Epithelial cell of esophagus (primary cell): ENCODE results near the gene ZNF831.

Experiments
- DNase-seq: peaks from one replicate; pipeline ENCODE4 v3.0.0; 2010; ENCODE audit warnings: low read depth
- H3K4me3 ChIP-seq: 2 replicates; pipeline ENCODE4 v1.5.1; 2011; ENCODE audit warnings: mild to moderate bottlenecking, low read length, control low read depth
- TF ChIP-seq, protein P1 (sequence below): IDR thresholded peaks from 2 replicates; pipeline ENCODE4 v1.5.1; 2011; ENCODE audit warnings: low read depth, mild to moderate bottlenecking, low read length, control low read depth, inconsistent platforms; ENCODE audit not compliant: insufficient read depth; ENCODE audit errors: missing control alignments

ZNF831 gene

DNA sequence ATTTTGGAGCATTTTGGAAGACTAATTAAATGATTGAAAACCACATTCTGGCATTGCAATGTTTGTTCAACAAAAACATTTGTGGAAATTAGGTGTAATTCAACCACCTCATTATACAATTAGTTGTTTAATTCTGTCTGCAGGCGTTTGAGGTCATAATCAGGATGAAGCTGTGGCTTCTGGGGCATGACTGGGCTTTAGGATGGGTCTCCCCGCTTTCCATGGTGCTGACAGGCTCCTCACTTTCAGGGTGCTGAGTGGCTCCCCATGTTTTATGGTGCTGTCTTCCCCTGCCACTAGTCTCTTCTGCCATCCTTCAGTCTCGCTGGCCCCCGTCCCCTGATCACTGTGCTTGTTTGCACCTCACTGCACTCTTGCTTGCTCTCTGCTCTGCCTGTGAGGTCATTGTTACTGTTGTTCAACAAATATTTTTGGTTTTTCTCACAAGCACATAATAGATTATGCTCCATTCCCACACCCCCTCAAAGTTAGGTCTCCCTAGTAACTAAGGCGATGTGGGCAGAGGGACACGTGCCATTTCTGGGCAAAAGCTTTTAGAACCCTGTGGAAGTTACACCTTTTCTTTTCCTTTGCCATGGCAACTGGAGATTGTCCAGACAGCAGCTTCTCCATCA lies 25.4 kb upstream of the ZNF831 start:
- DNase-seq, result no peak
- H3K4me3 ChIP-seq, result no peak overlapping the region

DNA sequence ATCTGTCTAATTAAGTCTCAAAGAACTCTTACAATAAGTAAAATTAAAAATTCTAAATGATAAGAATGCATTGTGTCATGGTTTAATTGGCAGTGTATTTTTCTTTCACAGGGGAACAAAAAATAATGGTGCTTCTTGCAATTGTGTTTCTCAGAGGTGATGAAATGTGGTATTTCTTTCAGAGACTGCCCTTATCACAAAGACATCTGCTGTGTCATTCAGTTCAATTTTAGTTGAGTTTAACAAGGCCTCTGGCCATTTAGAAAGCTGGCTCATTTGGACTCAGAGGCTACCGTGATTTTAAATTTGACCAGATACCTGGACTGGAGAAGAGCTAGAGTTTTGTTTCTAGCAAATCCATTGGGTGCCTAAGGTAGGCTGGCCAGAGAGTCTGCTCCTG lies 23.6 kb upstream of the ZNF831 start:
- H3K4me3 ChIP-seq, result no peak overlapping the region
- TF ChIP-seq, protein P1, sequence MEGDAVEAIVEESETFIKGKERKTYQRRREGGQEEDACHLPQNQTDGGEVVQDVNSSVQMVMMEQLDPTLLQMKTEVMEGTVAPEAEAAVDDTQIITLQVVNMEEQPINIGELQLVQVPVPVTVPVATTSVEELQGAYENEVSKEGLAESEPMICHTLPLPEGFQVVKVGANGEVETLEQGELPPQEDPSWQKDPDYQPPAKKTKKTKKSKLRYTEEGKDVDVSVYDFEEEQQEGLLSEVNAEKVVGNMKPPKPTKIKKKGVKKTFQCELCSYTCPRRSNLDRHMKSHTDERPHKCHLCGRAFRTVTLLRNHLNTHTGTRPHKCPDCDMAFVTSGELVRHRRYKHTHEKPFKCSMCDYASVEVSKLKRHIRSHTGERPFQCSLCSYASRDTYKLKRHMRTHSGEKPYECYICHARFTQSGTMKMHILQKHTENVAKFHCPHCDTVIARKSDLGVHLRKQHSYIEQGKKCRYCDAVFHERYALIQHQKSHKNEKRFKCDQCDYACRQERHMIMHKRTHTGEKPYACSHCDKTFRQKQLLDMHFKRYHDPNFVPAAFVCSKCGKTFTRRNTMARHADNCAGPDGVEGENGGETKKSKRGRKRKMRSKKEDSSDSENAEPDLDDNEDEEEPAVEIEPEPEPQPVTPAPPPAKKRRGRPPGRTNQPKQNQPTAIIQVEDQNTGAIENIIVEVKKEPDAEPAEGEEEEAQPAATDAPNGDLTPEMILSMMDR, result no peak
- no peak for DNase-seq

More for the DNA sequence above, 25.4 kb upstream of the ZNF831 start:
- TF ChIP-seq, protein P1, result no peak

GRCh38 chr20:59141818-59142581 lies 21.6 kb upstream of the ZNF831 start:
- no peak overlapping the region for H3K4me3 ChIP-seq
- TF ChIP-seq, protein P1, result no peak
- peak; percentile 7 for DNase-seq

DNA sequence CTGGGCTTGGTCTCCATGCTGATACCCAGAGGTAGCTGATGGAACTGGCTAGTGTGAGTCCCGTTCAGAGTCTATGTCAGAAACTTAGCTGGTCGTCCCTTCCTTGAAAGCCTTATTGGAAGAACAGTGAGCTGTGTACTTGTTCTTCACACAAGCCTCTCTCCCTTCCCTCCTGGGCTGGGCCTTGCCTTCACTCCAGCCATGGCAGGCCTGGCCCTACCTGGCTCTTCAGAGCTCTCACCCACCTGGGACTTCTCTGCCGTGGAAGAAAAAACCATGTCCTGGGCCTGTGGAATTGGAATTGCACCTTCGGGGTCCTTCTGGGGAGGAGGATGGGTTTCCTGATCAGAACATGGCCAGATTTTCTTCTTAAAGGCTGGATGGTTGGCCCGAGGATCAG lies 20.3 kb upstream of the ZNF831 start:
- no peak overlapping the region for H3K4me3 ChIP-seq
- TF ChIP-seq, protein P1, result no peak
- no peak for DNase-seq

- TF ChIP-seq, protein P1, result no peak
- no peak for DNase-seq
- no peak overlapping the region for H3K4me3 ChIP-seq
Measured at GRCh38 chr20:59144179-59144830, 19.3 kb upstream of the ZNF831 start.

- TF ChIP-seq, protein P1, result no peak
- DNase-seq, result no peak
- H3K4me3 ChIP-seq, result no peak overlapping the region
Measured at GRCh38 chr20:59144831-59145196, 18.8 kb upstream of the ZNF831 start.
